Neural cell (in vitro differentiated cells): ENCODE measurements around the gene AJUBA.

Experiments
- CTCF ChIP-seq: fragments of 450-650 bp; IDR thresholded peaks from 2 replicates; pipeline ENCODE4 v1.5.1; 2014; ENCODE audit warnings: antibody characterized with exemption, mild to moderate bottlenecking, moderate library complexity; ENCODE audit not compliant: poor library complexity, severe bottlenecking
- EP300 ChIP-seq: fragments of 450-650 bp; conservative IDR thresholded peaks from 2 replicates; pipeline ENCODE4 v1.6.1; 2014; ENCODE audit warnings: antibody characterized with exemption, mild to moderate bottlenecking, moderate library complexity; ENCODE audit not compliant: poor library complexity, severe bottlenecking
- POLR2AphosphoS5 ChIP-seq: IDR thresholded peaks from 2 replicates; pipeline ENCODE4 v1.6.1; 2012
- REST ChIP-seq: IDR thresholded peaks from 2 replicates; pipeline ENCODE4 v1.6.1; 2012; ENCODE audit warnings: borderline replicate concordance

- TF ChIP-seq REST: no peak
- no peak for TF ChIP-seq CTCF
- TF ChIP-seq POLR2AphosphoS5: no peak
- TF ChIP-seq EP300: no peak
Measured at GRCh38 chr14:22971152-22971551, 11.2 kb downstream of the AJUBA start.
